Parathyroid adenoma (tissue), 2 donors: Measurements from ENCODE around the gene MCU.

Experiments used
- H2AFZ ChIP-seq: fragments of 300-600 bp; sonication (generic); one replicate; pipeline ENCODE4 v1.7.0; 2017; ENCODE audit warnings: antibody characterized with exemption, mild to moderate bottlenecking
- H3K27ac ChIP-seq: fragments of 300-600 bp; sonication (generic); one replicate; pipeline ENCODE4 v1.7.0; 2017
- H3K27me3 ChIP-seq: fragments of 300-600 bp; sonication (generic); one replicate; pipeline ENCODE4 v1.7.0; 2017; ENCODE audit warnings: low read length; ENCODE audit not compliant: control insufficient read depth, insufficient read depth
- H3K36me3 ChIP-seq: fragments of 300-600 bp; sonication (generic); one replicate; pipeline ENCODE4 v1.7.0; 2017; ENCODE audit warnings: low read length; ENCODE audit not compliant: control insufficient read depth, insufficient read depth
- H3K4me1 ChIP-seq: fragments of 300-600 bp; sonication (generic); one replicate; pipeline ENCODE4 v1.7.0; 2017; ENCODE audit warnings: control low read depth
- H3K4me2 ChIP-seq: fragments of 300-600 bp; sonication (generic); one replicate; pipeline ENCODE4 v1.7.0; 2017; ENCODE audit warnings: low read length
- H3K4me3 ChIP-seq: fragments of 300-600 bp; sonication (generic); one replicate; pipeline ENCODE4 v1.7.0; 2017; ENCODE audit warnings: low read depth, low read length
- H3K79me2 ChIP-seq: fragments of 300-600 bp; sonication (generic); one replicate; pipeline ENCODE4 v1.7.0; 2017; ENCODE audit warnings: control low read depth
- H3K9ac ChIP-seq: fragments of 300-600 bp; sonication (generic); one replicate; pipeline ENCODE4 v1.7.0; 2017; ENCODE audit warnings: mild to moderate bottlenecking
- H3K9me3 ChIP-seq: fragments of 300-600 bp; sonication (generic); one replicate; pipeline ENCODE4 v1.7.0; 2017; ENCODE audit warnings: low read length; ENCODE audit not compliant: control insufficient read depth
- CTCF ChIP-seq: fragments of 300-600 bp; sonication (generic); IDR thresholded peaks from one replicate; pipeline ENCODE4 v1.7.0; 2017; ENCODE audit warnings: antibody characterized with exemption, mild to moderate bottlenecking
- donor health status: primary hyperparathyroidism.

MCU gene

DNA sequence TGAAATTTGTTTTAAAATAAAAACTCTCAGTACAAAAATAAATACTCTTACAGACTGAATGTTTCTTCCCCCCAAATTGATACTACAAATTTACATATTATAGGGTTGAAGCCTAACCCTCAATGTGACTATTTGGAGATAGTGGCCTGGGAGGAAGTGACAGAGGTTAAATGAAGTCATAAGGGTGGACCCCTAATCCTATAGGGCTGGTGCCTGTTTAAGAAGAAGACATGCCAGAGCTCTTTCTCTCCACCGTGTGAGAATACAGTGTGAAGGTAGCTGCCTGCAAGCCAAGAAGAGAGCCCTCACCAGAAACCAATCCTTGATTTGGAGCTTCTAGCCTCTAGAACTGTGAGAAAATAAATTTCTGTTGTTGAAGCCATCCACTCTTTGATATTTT is 67.6 kb downstream of the MCU start:
- Histone ChIP-seq H3K4me2 (no peak overlapping the region), H3K79me2 (no peaks in the 10 kb centered on the region), H3K9ac (no peak overlapping the region), H3K27me3 (no peaks in the 10 kb centered on the region), H3K4me3 (no peak overlapping the region), H3K27ac (no peak overlapping the region), H3K4me1 (peaks cover 6% of the 10 kb centered on the region), H2AFZ (no peak overlapping the region), H3K9me3 (no peaks in the 10 kb centered on the region), H3K36me3 (no peaks in the 10 kb centered on the region)
- TF ChIP-seq CTCF: no peak

- Histone ChIP-seq H3K27me3 (no peaks in the 10 kb centered on the region), H3K4me1 (peaks cover 4% of the 10 kb centered on the region), H3K9me3 (no peaks in the 10 kb centered on the region), H3K79me2 (no peaks in the 10 kb centered on the region), H2AFZ (no peak overlapping the region), H3K9ac (no peak overlapping the region), H3K27ac (no peak overlapping the region), H3K4me2 (no peak overlapping the region), H3K4me3 (no peak overlapping the region), H3K36me3 (no peaks in the 10 kb centered on the region)
- TF ChIP-seq CTCF: no peak
These were observed 69.6 kb downstream of the MCU start for GRCh38 chr10:72761498-72761897.

GRCh38 chr10:72762042-72762441 is 70.1 kb downstream of the MCU start:
- Histone ChIP-seq H3K4me3 (no peak overlapping the region), H2AFZ (no peak overlapping the region), H3K27me3 (no peaks in the 10 kb centered on the region), H3K4me1 (peaks cover 4% of the 10 kb centered on the region), H3K79me2 (no peaks in the 10 kb centered on the region), H3K36me3 (no peaks in the 10 kb centered on the region), H3K9ac (no peak overlapping the region), H3K27ac (no peak overlapping the region), H3K9me3 (no peaks in the 10 kb centered on the region), H3K4me2 (no peak overlapping the region)
- TF ChIP-seq CTCF: no peak

DNA sequence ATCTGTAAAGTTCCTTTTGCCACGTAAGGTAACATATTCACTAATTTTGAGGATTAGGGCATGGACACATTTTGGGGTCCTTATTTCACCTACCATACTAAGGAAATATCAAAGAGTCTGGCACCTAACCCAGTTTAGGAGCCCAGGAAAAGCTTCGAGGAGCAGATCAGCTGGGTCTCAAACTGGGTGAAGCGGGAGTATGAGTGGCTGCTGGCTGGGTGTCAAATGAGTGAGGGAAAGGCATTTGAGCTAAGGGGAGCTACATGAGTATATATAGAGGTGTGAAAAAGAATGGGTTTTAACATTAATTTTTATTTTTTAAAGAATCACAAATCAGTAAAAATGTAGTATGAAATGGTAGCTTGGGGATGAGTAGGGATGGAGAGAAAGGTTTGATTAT is 71.3 kb downstream of the MCU start:
- Histone ChIP-seq H3K9ac (no peak overlapping the region), H3K9me3 (no peaks in the 10 kb centered on the region), H3K4me2 (no peak overlapping the region), H3K36me3 (no peaks in the 10 kb centered on the region), H3K79me2 (no peaks in the 10 kb centered on the region), H3K4me3 (no peak overlapping the region), H2AFZ (no peak overlapping the region), H3K27ac (no peak overlapping the region), H3K4me1 (peaks cover 4% of the 10 kb centered on the region), H3K27me3 (no peaks in the 10 kb centered on the region)
- no peak for TF ChIP-seq CTCF

GRCh38 chr10:72764151-72764550 is 72.2 kb downstream of the MCU start:
- H3K36me3 ChIP-seq: no peaks in the 10 kb centered on the region
- no peak overlapping the region for H2AFZ ChIP-seq

More at GRCh38 chr10:72764151-72764550, 72.2 kb downstream of the MCU start:
- Histone ChIP-seq H3K4me3 (no peak overlapping the region), H3K27ac (no peak overlapping the region), H3K79me2 (no peaks in the 10 kb centered on the region), H3K4me2 (no peak overlapping the region), H3K4me1 (peaks cover 4% of the 10 kb centered on the region), H3K9ac (no peak overlapping the region), H3K9me3 (no peaks in the 10 kb centered on the region), H3K27me3 (no peaks in the 10 kb centered on the region)
- no peak for TF ChIP-seq CTCF
